ENCODE measurements around the gene TMEM192.

GRCh38 chr4:165154482-165154881 lies 41.8 kb upstream of the TMEM192 start:
- TF ChIP-seq CTCF (IDR thresholded peaks at IDR 0.05) (no peak), EZH2 (IDR thresholded peaks at IDR 0.05; ENCODE audit: borderline replicate concordance, insufficient read depth, low read depth, low read length, poor library complexity, severe bottlenecking) (no peak)
